Stimulated activated CD8-positive, alpha-beta memory T cell treated with anti-CD3 and anti-CD28 coated beads, Interleukin-4, amount 100 ng/mL, for 4 hours (primary cell): ENCODE results near the gene TSGA10IP.

Experiments
- DNase-seq, 2 donors: peaks; one replicate each; pipeline ENCODE4 v3.0.0-alpha.2; 2020; ENCODE audit warnings: low read depth in 2 of 2, low spot score in 1 of 2

The TSGA10IP gene

DNA sequence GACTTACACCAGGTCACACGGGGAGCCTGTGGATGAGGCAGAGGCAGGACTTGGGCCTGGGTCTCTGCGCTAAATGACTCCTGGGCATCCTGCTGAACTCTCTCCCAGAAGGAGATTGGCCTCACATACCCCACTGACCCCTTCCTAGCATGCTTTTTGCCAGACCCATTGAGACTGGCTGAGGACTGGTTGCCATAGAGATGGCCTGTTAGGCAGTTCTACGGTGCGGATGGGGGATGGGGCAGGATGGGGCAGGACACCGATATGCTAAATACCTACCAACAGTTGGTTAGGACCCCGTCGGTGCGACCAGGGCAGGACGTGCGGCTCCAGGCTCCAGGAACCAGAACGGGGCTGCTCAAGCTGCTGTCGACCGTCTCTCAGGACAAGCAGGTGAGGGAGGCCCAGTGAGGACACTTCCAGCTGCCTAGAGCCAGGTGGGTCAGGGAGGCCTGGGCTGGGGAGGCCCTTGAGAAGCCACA is at the start of gene TSGA10IP:
Gene TSGA10IP, plus strand, starts transcription at position 51 of the 482 bp plus-strand sequence. Its CDS starts 196 bp downstream, at position 247.
- DNase-seq = no peak

DNA sequence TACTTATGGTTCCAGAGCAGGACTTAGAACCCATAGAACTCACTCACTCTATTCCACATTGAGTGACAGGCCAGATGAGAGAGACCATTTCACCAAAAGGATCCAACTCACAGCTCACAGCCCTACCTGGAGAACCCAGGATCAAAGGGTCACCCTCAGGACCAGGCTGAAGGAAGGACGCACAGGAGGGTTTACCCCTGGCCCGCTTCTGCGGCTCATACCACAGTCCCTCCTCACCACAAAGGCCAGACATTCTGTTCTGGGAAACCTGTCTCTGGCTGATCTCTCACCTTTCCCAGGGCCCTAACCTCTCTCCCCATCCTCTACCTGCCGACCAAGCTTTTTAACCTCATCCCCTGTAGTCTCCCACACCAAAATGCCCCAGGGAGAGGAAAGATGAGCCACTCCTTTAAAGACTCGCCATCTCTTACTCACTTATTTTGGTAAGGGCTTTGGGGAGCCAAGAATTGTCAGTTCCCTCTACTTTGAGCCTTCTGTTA is 49.7 kb upstream of the TSGA10IP start:
- no peak for DNase-seq

DNA sequence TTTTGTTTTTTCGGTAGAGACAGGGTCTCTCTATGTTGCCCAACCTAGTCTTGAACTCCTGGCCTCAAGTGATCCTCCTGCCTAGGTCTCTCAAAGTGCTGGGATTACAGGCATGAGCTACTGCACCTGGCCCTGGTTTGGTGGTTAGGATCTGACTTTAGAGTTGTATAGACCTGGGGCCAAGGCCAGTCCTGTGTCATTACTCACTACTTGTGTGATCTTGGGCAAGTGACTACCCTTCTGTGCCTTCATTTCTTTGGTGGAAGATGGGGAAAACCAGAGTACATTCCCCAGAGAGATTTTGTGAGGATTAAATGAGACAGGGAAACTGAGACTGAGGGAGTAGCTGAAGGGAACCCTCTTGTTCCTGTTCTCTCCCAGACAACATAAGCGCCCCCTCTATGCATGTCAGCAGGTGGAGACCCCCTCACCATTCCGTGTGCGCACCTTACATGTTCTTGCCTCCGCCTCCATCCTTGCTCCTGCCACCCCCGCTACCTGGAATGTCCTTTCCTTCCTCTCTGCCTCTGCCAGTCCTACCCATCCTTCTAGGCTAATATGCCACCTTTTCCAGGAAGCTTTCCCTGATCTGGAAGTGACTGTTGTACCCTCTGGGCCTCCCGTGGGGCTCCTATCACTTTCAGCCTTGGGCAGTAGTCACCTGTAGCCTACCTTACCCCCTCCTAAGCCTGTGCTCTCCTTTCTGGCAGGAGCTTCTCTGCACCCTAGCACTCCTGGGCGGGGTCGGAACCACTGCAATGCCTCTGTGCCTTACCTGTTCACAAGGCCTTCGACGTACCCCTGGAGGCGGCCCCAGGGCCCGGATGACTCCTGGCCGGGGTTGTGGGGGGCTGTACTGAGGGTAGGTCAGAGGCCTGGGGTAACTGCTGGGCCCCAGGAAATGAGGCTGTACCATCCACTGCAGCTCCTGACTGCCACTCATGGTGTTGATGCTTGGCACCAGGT is 49.0 kb upstream of the TSGA10IP start:
- DNase-seq = no peak

DNA sequence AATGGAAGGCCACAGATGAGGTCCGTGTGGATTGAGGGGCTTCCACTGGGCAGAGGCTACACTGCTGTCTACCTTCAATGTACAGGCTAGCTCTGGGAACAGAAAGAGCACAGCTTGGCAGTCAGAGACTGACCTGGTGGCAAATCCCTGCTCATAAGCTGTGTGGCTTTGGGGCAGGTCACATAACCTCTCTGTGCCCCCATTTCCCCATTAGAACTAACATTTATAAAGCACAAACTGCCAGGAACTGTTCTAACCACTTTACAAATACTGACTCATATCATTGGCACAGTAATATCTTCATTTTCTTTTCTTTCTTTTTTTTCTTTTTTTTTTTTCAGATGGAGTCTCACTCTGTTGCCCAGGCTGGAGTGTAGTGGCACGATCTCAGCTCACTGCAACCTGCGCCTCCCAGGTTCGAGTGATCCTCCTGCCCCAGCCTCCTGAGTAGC is 48.2 kb upstream of the TSGA10IP start:
- DNase-seq = no peak

DNA sequence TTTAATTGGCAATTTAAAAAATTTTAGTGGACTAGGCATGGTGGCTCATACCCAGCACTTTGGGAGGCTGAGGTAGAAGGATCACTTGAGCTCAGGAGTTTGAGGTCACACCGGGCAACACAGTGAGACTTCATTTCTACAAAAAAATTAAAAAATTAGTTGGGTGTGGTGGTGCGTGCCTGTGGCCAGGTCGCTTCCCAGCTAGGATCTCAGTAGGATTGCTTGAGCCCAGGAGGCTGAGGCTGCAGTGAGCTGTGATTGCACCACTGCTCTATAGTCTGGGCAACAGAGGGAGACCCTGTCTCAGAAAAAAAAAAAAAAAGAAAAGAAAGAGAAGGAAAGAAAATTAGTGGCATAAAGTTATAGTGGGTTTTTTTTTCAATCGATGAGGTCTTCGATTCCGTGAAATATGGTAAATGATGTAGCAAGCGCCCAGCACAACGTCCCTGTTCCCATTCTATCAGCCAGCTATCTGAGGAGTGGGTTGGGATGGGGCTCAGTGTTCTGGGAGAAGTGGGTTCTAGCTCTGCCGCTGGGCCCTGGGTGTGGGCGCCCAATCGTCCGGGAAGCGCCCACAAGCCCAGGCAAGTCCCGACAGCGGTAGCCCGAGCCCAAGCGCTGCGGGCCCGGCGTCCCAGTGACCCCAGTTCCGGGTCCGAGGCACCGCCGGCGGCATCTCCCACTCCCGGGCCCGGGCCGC is 46.5 kb upstream of the TSGA10IP start:
- no peak for DNase-seq

DNA sequence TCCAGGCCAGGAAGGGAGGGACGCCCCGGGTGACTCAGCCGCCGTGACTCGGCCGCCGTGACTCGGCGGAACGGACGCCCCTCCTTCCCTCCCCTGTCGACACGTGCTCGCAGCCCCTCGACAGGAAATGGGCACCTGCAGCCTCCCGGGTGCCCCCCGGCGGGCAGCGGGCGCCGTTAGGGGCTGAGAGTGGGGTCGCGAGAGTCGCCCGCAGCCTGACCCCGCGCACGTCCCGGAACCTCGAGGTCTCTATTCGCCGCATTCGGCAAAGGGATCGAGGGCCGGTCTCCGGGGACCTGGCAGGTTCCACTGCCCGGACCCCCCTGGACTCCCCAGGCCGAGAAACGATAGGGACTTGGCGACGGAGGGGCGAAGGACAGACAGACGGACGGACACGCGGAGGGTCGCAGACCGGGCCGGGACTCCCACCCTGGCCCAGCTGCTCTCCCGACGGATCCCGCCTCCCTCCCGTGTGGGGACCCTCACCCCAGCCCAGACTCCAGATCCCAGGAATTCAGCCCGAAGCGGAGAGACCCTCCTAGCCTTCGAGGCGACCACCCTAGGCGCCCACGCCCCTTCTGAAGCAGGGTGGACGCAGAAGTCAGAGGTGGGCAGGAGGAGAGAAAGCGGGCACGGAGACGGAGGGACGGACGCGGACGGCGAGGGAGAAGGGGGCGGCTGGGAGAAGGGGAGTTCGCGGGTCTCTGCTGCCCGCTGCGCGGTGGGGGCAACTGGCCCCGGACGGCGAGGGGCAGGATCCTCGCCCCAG is 45.7 kb upstream of the TSGA10IP start:
- peak; percentile 45 to 65 for DNase-seq

DNA sequence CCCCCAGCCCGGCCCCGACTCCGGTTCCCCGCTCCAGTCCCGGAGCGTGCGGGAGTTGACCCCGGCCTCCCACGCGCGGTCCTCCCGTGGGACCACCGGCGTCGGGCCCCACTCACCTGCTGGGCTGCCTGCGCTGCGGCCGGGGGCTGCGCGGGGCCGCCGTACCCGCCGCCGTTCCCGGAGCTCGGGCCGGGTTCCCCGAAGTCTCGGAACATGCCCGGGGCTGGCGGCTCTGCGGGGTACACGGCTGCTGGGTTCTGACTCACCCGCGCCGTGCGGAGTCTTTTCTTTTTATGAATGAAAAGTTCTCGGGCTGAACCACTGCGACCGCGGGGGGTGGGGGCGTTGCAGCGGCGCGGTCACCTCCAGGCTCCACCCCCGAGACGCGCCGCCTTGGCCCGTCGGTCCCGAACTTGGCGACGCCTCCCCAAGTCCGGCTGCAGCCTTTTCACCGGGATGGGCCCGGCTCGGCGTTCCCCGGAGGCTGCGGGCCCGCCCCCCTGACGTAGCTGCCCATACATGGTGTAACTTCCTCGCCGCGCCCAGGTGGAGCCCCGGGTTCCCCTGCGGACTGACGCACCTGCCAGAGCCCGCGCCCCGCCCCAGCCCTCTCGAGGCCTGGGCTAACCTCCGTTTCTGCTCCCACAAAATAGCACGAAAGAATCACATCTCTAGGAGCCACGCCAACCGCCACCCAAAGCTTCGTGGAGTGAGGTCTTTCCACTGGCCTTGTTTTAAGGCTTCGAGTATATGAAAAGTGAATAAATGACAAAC is 45.0 kb upstream of the TSGA10IP start, which contains the start of gene FOSL1:
Gene FOSL1, minus strand, starts transcription at position 264 of the 774 bp plus-strand sequence. Its CDS starts 49 bp downstream, at position 215.
- DNase-seq = peak; percentile 81 to 91

DNA sequence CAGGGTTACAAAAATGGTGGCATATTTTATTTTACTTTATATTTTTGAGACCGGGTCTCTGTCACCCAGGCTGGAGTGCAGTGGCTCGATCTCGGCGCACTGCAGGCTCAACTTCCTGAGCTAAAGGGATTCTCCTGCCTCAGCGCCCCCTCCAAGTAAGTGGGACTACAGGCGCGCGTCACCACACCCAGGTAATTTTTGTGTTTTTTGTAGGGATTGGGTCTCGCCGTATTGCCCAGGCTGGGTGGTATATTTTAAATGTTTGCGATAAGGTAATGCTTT is 44.4 kb upstream of the TSGA10IP start:
- no peak for DNase-seq

DNA sequence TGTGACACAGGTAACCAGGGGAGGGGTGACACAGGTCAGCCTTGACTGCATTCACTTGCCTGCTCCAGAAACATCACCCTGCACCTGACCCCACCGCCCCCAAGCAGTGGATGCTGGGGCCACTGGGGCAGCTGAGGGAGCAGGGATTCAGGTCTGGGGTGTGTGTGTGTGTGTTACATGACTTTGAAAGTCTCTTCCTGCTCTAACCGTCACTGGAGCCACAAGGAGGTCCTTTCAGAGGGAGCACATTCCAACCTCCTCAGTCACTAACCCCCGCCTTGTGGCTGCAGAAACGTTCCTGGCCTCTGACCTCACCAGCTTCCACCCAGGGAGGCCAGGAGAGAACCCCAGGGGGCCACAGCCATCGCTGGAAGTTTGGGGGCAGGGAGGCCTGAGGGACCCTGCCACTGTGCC is 42.2 kb upstream of the TSGA10IP start:
- no peak for DNase-seq

DNA sequence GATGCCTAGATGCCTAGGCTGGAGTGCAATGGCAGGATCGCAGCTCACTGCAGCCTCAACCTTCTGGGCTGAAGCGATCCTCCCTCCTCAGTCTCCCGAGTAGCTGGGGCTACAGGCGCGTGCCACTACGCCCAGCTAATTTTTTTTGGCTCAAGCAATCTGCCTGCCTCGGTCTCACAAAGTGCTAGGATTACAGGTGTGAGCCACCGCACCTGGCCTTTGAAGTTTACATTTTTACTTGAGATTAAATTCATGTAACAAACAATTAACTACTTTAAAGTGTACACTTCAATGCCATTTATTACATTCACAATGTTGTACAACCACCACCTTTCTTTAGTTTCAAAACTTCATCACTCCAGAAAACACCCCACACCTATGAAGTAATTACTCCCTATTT is 41.6 kb upstream of the TSGA10IP start:
- DNase-seq = no peak

DNA sequence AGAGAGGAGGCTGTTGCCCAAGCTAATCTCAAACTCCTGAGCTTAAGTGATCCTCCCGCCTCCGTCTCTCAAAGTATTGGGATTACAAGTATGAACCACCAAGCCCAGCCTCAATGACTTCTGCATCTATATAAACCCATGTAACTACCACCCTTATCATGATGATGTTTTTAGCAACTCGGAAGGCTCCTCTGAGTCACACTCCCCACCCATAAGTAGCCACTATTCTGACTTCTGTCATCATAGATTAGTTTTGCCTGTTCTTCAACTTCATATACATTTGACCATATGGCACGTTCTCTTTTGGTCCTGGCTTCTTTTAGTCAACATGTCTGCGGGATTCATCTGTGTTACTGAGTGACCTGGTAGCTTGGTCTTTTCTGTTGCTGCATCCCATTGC is 38.7 kb upstream of the TSGA10IP start:
- DNase-seq = no peak

DNA sequence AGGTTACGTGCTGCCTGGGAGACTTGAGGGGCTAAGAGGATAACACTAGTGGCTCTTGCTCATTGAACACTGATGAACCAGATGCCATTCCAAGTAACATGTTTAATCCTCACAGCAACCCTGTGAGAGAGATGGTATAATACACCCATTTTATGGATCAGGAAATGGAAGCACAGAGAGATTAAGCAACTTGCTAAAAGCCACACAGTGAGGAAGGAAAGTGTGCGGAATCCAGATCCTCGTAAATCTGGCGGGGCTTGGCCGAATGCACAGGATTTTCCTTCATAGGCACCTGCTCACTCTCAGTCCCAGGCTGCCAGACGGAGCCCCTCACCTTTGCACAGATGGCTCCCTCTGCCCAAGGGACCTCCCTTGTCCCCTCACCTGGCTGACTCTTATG is 37.4 kb upstream of the TSGA10IP start:
- DNase-seq = no peak

DNA sequence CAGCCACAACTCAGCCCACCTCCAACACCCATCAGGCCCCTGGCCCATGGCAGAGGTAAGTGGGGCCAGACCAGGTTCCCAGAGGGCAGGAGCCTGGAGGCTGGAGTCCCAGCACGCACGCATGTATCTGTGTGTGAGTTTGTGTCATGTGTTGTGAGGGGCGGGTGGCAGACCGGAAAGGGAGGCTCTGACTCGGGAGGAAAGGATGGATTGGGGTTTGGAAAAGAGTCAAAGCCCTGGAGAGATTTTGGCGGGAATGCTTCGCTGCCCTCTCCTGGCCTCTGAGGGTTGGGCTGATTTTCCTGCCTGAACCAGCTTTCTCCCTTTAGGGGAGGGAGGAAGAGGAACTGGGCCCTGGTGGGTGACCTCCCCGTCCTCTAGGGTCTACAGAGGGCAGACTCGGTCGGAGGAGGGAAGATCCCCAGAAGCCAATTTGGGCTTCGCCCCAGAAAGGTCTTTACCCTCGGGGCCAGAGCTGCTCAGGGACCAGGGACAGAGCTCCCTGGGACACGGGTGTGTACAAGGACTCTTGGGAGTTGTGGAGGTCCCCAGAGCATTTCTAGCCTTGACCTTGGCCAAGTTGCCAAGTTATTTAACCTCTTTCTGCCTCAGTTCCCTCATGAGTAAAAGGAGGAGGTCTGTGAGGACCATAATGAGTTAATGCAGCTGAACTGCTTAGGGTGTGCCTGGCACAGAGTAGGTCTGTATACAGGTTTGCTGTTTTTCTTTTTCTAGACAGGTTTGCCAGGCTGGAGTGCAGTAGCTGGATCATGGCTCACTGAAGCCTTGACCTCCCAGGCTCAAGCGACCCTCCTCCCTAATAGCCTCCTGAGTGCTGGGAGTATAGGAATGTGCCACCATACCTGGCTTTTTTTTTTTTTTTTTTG is 33.4 kb upstream of the TSGA10IP start:
- DNase-seq = no peak

DNA sequence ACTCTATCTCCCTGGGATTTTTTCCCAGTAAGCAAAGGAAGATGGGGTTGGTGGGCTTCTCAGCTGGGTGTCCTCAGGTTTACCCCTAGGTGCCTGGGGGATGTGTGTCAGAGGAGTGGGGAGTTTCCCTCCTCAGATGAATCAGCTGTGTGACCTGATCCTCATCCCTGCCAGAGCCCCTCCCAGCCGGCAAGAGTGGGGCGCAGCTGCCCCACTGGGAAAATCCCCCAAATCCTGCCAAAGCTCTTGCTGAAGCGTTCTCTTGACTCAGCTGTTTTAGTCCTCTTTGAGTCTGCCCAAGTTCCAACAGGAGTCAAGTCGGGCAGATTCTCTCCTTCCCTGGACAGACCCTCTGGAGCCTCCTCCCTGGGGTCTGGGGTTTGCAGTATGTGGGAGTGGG is 32.4 kb upstream of the TSGA10IP start:
- DNase-seq = no peak

DNA sequence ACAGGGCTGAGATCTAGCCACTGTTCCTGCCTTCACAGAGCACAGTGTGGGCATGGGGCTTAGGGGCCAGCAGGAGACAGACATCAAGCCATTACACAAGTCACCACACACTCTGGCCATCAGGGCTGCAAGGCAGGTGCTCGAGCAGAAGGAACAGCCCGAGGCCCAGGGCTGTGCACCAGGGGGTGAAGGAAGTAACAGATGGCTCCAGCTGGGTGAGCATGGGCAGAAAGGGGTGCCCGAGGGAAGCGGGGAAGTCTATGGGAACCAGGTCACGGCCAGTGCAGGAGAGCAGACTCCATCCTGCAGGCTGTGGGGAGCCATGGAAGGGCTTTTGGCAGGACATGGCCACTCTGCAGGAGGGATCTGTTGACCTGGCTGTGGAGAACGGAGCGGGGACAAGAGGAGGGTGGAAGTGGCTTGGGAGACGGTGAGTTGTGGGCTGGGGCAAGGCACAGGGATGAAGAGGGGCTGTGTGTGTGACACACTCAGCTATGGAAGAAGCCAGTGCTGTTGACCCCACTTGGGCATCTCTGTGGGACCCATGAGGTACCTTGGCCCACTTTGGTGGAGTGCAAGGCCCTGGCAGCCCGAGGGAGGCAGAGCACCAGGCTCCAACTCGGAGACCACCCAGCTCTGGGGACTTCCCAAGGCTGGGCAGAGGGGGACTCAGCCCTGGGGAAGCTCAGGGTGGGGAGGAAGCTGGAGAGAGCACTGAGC is 30.0 kb upstream of the TSGA10IP start:
- DNase-seq = no peak

DNA sequence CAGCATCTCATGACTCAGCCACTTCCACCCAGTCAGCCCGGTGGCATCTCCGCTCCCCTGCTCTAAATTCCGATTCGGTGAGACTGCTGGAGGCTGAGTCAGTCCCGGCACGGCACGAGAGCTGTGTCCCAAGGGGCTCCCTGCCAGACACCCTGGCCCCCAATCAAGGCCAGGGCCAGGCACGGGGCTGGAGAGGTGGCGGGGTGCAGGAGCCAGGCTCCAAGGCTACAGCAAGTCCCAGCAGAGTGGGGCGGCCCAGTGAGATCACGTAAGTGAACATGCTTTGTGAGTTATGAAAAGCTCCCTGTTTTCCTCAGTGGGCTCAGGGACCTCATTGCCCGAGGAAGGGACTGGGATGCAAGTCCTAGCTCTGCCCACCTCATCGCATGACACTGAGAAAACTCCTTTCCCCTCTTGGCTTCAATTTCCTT is 29.4 kb upstream of the TSGA10IP start:
- DNase-seq = no peak

DNA sequence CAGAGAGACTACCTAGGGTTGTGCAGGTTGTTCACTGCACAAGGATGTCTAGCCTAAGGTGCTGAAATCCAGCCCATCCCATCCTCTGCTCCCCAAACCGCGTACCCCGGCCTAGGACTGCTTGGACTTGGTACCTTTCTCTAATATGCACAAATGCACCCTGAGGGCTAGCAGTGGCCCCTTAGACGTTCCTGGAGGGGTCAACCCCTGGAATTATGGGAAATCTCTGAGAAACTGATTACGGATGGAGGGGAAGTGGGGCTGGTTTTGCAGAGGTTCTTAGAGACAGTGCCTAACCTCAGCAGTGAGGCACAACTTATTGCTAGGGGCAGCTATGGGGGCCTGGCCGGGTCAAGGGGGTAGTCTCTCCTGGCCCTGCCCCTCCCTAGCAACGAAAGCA is 28.9 kb upstream of the TSGA10IP start:
- DNase-seq = no peak

DNA sequence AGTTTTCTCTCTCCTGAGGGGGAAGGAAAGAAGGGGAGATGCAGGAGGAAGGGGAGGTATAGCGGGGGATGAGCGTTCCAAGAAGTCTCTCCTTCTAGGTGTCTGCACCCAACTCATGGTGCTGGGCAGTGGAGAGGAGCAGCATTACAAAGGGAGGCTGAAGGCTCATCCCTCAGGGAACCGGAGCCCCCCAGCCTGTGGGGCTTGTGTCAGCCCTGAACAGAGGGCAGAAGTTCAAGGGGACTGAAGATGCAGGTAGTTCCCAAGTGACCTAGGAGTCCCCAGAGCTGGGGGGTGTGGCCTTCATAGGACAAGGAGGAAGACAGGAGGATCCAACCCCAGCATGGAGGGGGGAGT is 28.2 kb upstream of the TSGA10IP start:
- no peak for DNase-seq
